Osteoblast (primary cell): Measurements from ENCODE around the gene CAMK4. TPM values are rescaled to one million over a fixed set of nuclear protein-coding genes. Genes with fewer than 3 reads are reported as not detected.

ENCODE experiments used
- DNase-seq: peaks from one replicate; pipeline ENCODE4 v3.0.0; 2011; ENCODE audit warnings: low spot score, mixed read lengths; ENCODE audit not compliant: insufficient read length; ENCODE audit errors: missing footprints
- H2AFZ ChIP-seq: 2 replicates; pipeline ENCODE4 v1.6.0; 2011; ENCODE audit warnings: mild to moderate bottlenecking, low read length
- H3K27ac ChIP-seq: 2 replicates; pipeline ENCODE4 v1.5.1; 2011; ENCODE audit warnings: mild to moderate bottlenecking, low read depth, low read length, moderate library complexity
- H3K27me3 ChIP-seq: 2 replicates; pipeline ENCODE4 v1.6.0; 2012; ENCODE audit warnings: mild to moderate bottlenecking, control low read depth, inconsistent platforms, low read length, moderate library complexity; ENCODE audit not compliant: insufficient read depth
- H3K36me3 ChIP-seq: 2 replicates; pipeline ENCODE4 v1.5.1; 2011; ENCODE audit warnings: mild to moderate bottlenecking, low read length, control low read depth, moderate library complexity; ENCODE audit not compliant: insufficient read depth
- H3K4me1 ChIP-seq: 2 replicates; pipeline ENCODE4 v1.5.1; 2011; ENCODE audit warnings: mild to moderate bottlenecking, low read length, control low read depth, moderate library complexity; ENCODE audit not compliant: insufficient read depth
- H3K4me2 ChIP-seq: 2 replicates; pipeline ENCODE4 v1.6.0; 2011; ENCODE audit warnings: mild to moderate bottlenecking, low read length; ENCODE audit not compliant: insufficient read depth
- H3K4me3 ChIP-seq: fragments of 200-600 bp; sonication (generic); 3 replicates; pipeline ENCODE4 v1.5.1; 2012; ENCODE audit warnings: mild to moderate bottlenecking, low read length, inconsistent platforms; ENCODE audit not compliant: insufficient read depth
- H3K79me2 ChIP-seq: 2 replicates; pipeline ENCODE4 v1.6.0; 2012; ENCODE audit warnings: mild to moderate bottlenecking, low read length, control low read depth, inconsistent platforms; ENCODE audit not compliant: insufficient read depth
- H3K9me3 ChIP-seq: 2 replicates; pipeline ENCODE4 v1.5.1; 2011; ENCODE audit warnings: low read depth, low read length, control low read depth
- H4K20me1 ChIP-seq: 2 replicates; pipeline ENCODE4 v1.6.0; 2012; ENCODE audit warnings: mild to moderate bottlenecking, low read length, control low read depth; ENCODE audit not compliant: insufficient read depth
- total RNA-seq: library from RNA; depleted of rRNA; stranded (reverse); fragments of >200 nt; gene quantifications from 2 replicates; pipeline ENCODE4 v1.2.3, GENCODE V29; 2012
- TF ChIP-seq, protein P1 (sequence below): IDR thresholded peaks from 2 replicates; pipeline ENCODE4 v1.5.1; 2011; ENCODE audit warnings: mild to moderate bottlenecking, low read depth, low read length, moderate library complexity; ENCODE audit errors: extremely low read depth

CAMK4 gene
- total RNA-seq, 1 donor: 0.72 TPM

DNA sequence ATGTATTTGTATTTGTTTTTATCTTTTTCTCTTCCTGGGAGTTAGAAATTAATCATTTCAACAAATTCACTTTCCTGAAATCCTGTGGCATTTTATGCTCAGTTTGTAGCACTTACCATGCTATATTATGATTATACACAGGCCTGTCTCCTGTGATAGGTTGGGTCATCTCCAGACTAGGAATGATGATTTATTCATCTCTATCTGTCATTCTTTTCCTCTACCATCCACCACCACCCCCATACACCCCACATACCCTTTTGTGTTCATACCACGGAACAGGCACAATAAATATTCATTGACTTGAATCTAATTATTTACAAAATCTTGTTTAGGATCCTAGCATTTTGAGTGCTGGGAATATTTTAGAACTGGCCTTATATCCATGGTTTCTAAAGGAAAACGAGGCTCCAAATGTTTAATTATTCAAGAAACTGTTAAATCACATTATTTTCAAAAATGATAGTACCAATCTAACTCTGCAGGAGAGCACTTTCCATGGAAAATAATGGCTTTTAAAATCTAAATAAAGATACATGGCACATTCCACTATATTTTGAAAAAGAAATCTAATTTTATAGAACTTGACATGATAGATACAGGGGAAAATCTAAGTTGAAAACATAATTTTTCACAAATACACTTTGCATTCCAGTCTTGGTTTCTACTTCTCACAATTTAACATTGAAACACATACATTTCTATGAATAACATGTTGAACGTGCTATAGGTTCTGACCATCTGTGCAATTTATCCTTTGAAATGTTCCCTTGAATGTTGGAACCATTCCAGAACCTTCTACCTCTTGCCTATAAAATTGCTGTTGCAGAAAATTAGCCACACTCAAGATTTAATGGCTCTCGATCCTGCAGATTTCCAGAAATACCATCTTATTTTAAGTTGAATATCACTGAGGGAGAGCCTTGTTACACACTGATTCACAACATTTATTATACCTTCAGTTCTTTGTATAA, 198.8 kb downstream of the CAMK4 start:
- Histone ChIP-seq H3K27ac (no peak overlapping the region), H3K4me3 (no peak overlapping the region), H3K79me2 (no peaks in the 10 kb centered on the region), H4K20me1 (no peaks in the 10 kb centered on the region), H3K27me3 (no peaks in the 10 kb centered on the region), H3K4me2 (no peak overlapping the region), H3K9me3 (no peaks in the 10 kb centered on the region), H2AFZ (no peak overlapping the region), H3K36me3 (no peaks in the 10 kb centered on the region), H3K4me1 (no peaks in the 10 kb centered on the region)
- no peak for DNase-seq
- TF ChIP-seq, protein P1, sequence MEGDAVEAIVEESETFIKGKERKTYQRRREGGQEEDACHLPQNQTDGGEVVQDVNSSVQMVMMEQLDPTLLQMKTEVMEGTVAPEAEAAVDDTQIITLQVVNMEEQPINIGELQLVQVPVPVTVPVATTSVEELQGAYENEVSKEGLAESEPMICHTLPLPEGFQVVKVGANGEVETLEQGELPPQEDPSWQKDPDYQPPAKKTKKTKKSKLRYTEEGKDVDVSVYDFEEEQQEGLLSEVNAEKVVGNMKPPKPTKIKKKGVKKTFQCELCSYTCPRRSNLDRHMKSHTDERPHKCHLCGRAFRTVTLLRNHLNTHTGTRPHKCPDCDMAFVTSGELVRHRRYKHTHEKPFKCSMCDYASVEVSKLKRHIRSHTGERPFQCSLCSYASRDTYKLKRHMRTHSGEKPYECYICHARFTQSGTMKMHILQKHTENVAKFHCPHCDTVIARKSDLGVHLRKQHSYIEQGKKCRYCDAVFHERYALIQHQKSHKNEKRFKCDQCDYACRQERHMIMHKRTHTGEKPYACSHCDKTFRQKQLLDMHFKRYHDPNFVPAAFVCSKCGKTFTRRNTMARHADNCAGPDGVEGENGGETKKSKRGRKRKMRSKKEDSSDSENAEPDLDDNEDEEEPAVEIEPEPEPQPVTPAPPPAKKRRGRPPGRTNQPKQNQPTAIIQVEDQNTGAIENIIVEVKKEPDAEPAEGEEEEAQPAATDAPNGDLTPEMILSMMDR: no peak

DNA sequence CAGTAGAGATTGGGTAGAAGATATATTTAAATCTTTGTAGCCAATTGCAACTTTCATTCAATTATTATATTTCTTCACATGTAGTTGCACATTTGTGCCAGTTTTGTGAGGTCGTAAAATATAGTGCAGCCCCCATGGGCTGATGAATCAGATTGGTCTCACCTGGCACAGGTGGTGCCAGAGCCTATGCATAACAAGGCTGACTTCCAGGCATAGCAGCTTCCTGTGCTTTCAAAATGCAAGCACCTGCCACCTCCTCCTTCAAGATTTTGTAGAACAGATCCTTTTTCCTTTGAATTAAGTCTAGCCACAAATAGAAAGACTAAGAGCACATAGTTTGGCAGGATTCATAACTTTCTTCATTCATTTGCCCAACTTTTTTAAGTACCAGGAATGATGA, 201.0 kb downstream of the CAMK4 start:
- Histone ChIP-seq H4K20me1 (no peaks in the 10 kb centered on the region), H3K4me3 (no peak overlapping the region), H3K4me2 (no peak overlapping the region), H3K9me3 (no peaks in the 10 kb centered on the region), H3K79me2 (no peaks in the 10 kb centered on the region), H3K4me1 (no peaks in the 10 kb centered on the region), H3K36me3 (no peaks in the 10 kb centered on the region), H3K27ac (no peak overlapping the region), H3K27me3 (no peaks in the 10 kb centered on the region), H2AFZ (no peak overlapping the region)
- TF ChIP-seq, protein P1: no peak
- no peak for DNase-seq

DNA sequence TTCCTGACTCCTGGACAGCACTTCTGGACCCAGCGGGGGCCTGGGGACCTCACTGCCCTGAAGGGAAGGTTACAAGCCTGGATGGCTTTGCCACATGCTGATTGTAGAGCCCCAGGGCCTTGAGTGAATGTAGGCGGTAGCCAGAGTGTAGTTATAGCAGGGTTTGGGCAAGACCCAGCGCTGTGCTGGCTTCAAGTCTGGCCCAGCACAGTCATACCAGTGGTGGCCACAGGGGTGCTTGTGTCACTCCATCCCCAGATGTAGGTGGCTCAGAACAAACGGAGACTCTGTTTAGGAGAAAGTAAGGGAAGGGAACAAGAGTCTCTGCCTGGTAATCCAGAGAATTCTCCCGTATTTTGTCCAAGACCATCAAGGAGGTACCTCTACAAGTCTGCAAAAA, 203.6 kb downstream of the CAMK4 start:
- no peaks in the 10 kb centered on the region for H3K79me2 ChIP-seq
- H2AFZ ChIP-seq: no peak overlapping the region
- no peaks in the 10 kb centered on the region for H4K20me1 ChIP-seq
- TF ChIP-seq, protein P1: no peak
- no peak overlapping the region for H3K4me3 ChIP-seq
- H3K4me1 ChIP-seq: no peaks in the 10 kb centered on the region
- DNase-seq: no peak
- H3K9me3 ChIP-seq: no peaks in the 10 kb centered on the region
- H3K4me2 ChIP-seq: no peak overlapping the region
- H3K36me3 ChIP-seq: no peaks in the 10 kb centered on the region
- H3K27me3 ChIP-seq: no peaks in the 10 kb centered on the region
- H3K27ac ChIP-seq: no peak overlapping the region

DNA sequence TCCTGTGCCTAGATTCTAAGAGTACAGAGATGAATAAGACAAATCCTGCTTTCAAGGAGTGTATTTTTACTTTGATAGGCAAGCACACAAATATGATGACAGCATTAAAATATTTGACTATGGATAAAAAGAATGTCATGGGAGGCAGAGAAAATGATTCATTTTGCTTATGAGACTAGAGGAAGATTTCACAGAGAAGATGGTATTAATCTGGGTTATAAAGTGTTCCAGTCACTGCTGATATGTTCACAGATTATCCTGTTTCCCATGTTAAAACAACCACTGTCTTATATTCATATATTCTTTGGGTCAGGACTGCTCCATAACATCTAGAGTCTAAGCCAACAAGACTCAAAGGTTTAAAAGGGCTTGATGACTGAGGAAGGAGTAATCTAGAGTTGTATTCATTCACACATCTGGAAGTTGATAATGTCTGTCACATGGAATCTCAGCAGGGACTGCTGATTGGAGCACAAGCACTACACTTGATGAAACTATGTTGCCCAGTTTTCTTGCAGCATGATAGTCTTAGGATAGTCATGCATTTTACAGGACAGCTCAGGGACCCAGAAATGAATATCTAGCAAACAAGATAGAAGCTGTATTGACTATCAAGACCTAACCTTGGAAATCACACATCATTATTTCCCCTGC, 208.8 kb downstream of the CAMK4 start:
- Histone ChIP-seq H3K9me3 (no peaks in the 10 kb centered on the region), H3K36me3 (no peaks in the 10 kb centered on the region), H3K27ac (peak overlapping the region; percentile 25), H3K4me2 (no peak overlapping the region), H3K4me3 (no peak overlapping the region), H3K4me1 (peaks cover 10% of the 10 kb centered on the region), H4K20me1 (no peaks in the 10 kb centered on the region), H2AFZ (no peak overlapping the region), H3K79me2 (no peaks in the 10 kb centered on the region), H3K27me3 (no peaks in the 10 kb centered on the region)
- TF ChIP-seq, protein P1: no peak
- peak; percentile 11 for DNase-seq
